H9 (cell line): ENCODE data around the gene ERGIC3. TPM values are rescaled to one million over a fixed set of nuclear protein-coding genes. Genes with fewer than 3 reads are reported as not detected.

ENCODE experiments used
- DNase-seq: peaks from one replicate; pipeline ENCODE4 v3.0.0-alpha.2; 2017
- H2AFZ ChIP-seq: one replicate; pipeline ENCODE4 v1.6.1; 2013; ENCODE audit warnings: mild to moderate bottlenecking, low read length, control low read depth, moderate library complexity
- H2AK5ac ChIP-seq: 2 replicates; pipeline ENCODE4 v1.6.1; 2013; ENCODE audit warnings: low read length, control low read depth, mixed read lengths; ENCODE audit not compliant: insufficient read length
- H2BK120ac ChIP-seq: one replicate; pipeline ENCODE4 v1.6.1; 2013; ENCODE audit warnings: low read depth, mild to moderate bottlenecking, low read length, control low read depth, inconsistent platforms; ENCODE audit not compliant: poor library complexity, severe bottlenecking
- H2BK12ac ChIP-seq: 2 replicates; pipeline ENCODE4 v1.6.1; 2013; ENCODE audit warnings: low read length, control low read depth, mixed read lengths, low read depth; ENCODE audit not compliant: insufficient read length
- H2BK15ac ChIP-seq: 2 replicates; pipeline ENCODE4 v1.6.1; 2013; ENCODE audit warnings: low read depth, low read length, control low read depth
- H2BK20ac ChIP-seq: one replicate; pipeline ENCODE4 v1.6.1; 2013; ENCODE audit warnings: low read depth, mild to moderate bottlenecking, low read length, control low read depth, inconsistent platforms; ENCODE audit not compliant: poor library complexity, severe bottlenecking
- H2BK5ac ChIP-seq: 2 replicates; pipeline ENCODE4 v1.6.1; 2013; ENCODE audit warnings: low read length, control low read depth, mixed read lengths; ENCODE audit not compliant: insufficient read length
- H3K14ac ChIP-seq: 2 replicates; pipeline ENCODE4 v1.6.1; 2013; ENCODE audit warnings: low read length, control low read depth; ENCODE audit not compliant: insufficient read depth
- H3K18ac ChIP-seq: 2 replicates; pipeline ENCODE4 v1.6.1; 2013; ENCODE audit warnings: low read depth, mild to moderate bottlenecking, mixed read lengths, low read length, control low read depth; ENCODE audit not compliant: insufficient read length
- H3K23ac ChIP-seq: 2 replicates; pipeline ENCODE4 v1.6.1; 2013; ENCODE audit warnings: low read length, control low read depth, mixed read lengths, low read depth; ENCODE audit not compliant: insufficient read length
- H3K23me2 ChIP-seq: 2 replicates; pipeline ENCODE4 v1.6.1; 2013; ENCODE audit warnings: low read depth, mild to moderate bottlenecking, mixed read lengths, low read length, control low read depth; ENCODE audit not compliant: insufficient read length, poor library complexity, severe bottlenecking
- H3K27ac ChIP-seq: 2 replicates; pipeline ENCODE4 v1.5.1; 2013; ENCODE audit warnings: low read length, control low read depth, mixed read lengths, low read depth; ENCODE audit not compliant: insufficient read length
- H3K27me3 ChIP-seq: 2 replicates; pipeline ENCODE4 v1.6.1; 2013; ENCODE audit warnings: low read length, control low read depth, inconsistent platforms; ENCODE audit not compliant: insufficient read depth
- H3K4ac ChIP-seq: 2 replicates; pipeline ENCODE4 v1.6.1; 2013; ENCODE audit warnings: low read depth, mild to moderate bottlenecking, control low read depth, inconsistent platforms, low read length, moderate library complexity
- H3K4me1 ChIP-seq: 2 replicates; pipeline ENCODE4 v1.6.1; 2013; ENCODE audit warnings: low read length, control low read depth, inconsistent platforms; ENCODE audit not compliant: insufficient read depth
- H3K4me2 ChIP-seq: 2 replicates; pipeline ENCODE4 v1.6.1; 2013; ENCODE audit warnings: low read length, control low read depth, mixed read lengths; ENCODE audit not compliant: insufficient read length, insufficient read depth
- H3K56ac ChIP-seq: 2 replicates; pipeline ENCODE4 v1.6.1; 2013; ENCODE audit warnings: low read depth, mild to moderate bottlenecking, mixed read lengths, low read length, control low read depth; ENCODE audit not compliant: insufficient read length
- H3K79me1 ChIP-seq: 2 replicates; pipeline ENCODE4 v1.6.1; 2013; ENCODE audit warnings: low read depth, mild to moderate bottlenecking, moderate library complexity, low read length, control low read depth, inconsistent platforms; ENCODE audit not compliant: insufficient read depth, poor library complexity, severe bottlenecking
- H3K79me2 ChIP-seq: 2 replicates; pipeline ENCODE4 v1.6.1; 2013; ENCODE audit warnings: low read length, control low read depth, inconsistent platforms; ENCODE audit not compliant: insufficient read depth
- H3K9ac ChIP-seq: 2 replicates; pipeline ENCODE4 v1.6.1; 2013; ENCODE audit warnings: low read length, control low read depth, mixed read lengths; ENCODE audit not compliant: insufficient read length; ENCODE audit errors: extremely low read depth
- H3K9me3 ChIP-seq: one replicate; pipeline ENCODE4 v1.6.1; 2013; ENCODE audit warnings: low read depth, low read length, inconsistent platforms; ENCODE audit not compliant: control insufficient read depth
- H3T11ph ChIP-seq: one replicate; pipeline ENCODE4 v1.6.1; 2013; ENCODE audit warnings: mild to moderate bottlenecking, low read length, control low read depth, inconsistent platforms
- H4K20me1 ChIP-seq: one replicate; pipeline ENCODE4 v1.6.1; 2013; ENCODE audit not compliant: control insufficient read depth, insufficient read length, insufficient read depth
- H4K5ac ChIP-seq: 2 replicates; pipeline ENCODE4 v1.6.1; 2013; ENCODE audit warnings: low read depth, mild to moderate bottlenecking, mixed read lengths, low read length, control low read depth; ENCODE audit not compliant: insufficient read length
- H4K8ac ChIP-seq: replicated peaks from 2 replicates; pipeline ENCODE4 v1.6.1; 2013; ENCODE audit warnings: low read length, control low read depth, mixed read lengths, low read depth; ENCODE audit not compliant: insufficient read length
- H4K91ac ChIP-seq: 2 replicates; pipeline ENCODE4 v1.6.1; 2013; ENCODE audit warnings: low read depth, mild to moderate bottlenecking, moderate library complexity, mixed read lengths, low read length, control low read depth; ENCODE audit not compliant: insufficient read length
- H3K27ac Mint-ChIP-seq, 3 experiments: 2 replicates in 2 of 3; 3 replicates in 1 of 3; pipeline ENCODE4 v1.8.0; 2020 to 2021; ENCODE audit warnings: mixed read lengths in 3 of 3, mild to moderate bottlenecking in 1 of 3, moderate library complexity in 1 of 3
- H3K27me3 Mint-ChIP-seq: 2 replicates; pipeline ENCODE4 v1.8.0; 2021; ENCODE audit warnings: low read depth, mild to moderate bottlenecking, moderate library complexity, mixed read lengths
- H3K36me3 Mint-ChIP-seq, 3 experiments: 2 replicates in 2 of 3; 3 replicates in 1 of 3; pipeline ENCODE4 v1.8.0; 2020 to 2021; ENCODE audit warnings: low read depth in 3 of 3, mixed read lengths in 3 of 3; ENCODE audit not compliant: insufficient read depth in 1 of 3
- H3K4me1 Mint-ChIP-seq, 2 experiments: 2 replicates each; pipeline ENCODE4 v1.8.0; 2020; ENCODE audit warnings: mixed read lengths in 2 of 2
- H3K4me3 Mint-ChIP-seq, 2 experiments: 2 replicates in 1 of 2; 3 replicates in 1 of 2; pipeline ENCODE4 v1.8.0; 2020 to 2021; ENCODE audit warnings: mild to moderate bottlenecking in 2 of 2, mixed read lengths in 2 of 2, moderate library complexity in 1 of 2
- H3K9me3 Mint-ChIP-seq, 2 experiments: 2 replicates in 1 of 2; 3 replicates in 1 of 2; pipeline ENCODE4 v1.8.0; 2020; ENCODE audit warnings: mild to moderate bottlenecking in 2 of 2, mixed read lengths in 2 of 2, moderate library complexity in 1 of 2
- CTCF ChIP-seq: fragments of 200-600 bp; sonication (generic); conservative IDR thresholded peaks from 3 replicates; pipeline ENCODE4 v1.8.0; 2021; ENCODE audit warnings: antibody characterized with exemption, mild to moderate bottlenecking
- WGBS: extraction: QIAGEN DNeasy Blood & Tissue Kit; methylation state at CpG from one replicate; pipeline ENCODE4 v1.1.7; 2013; ENCODE audit warnings: missing lambda C conversion rate, low lambda C conversion rate, mixed read lengths; ENCODE audit not compliant: insufficient read length; ENCODE audit errors: extremely low coverage; 5-methylcytosine and 5-hydroxymethylcytosine counted together
- total RNA-seq: library from RNA; stranded (reverse); gene quantifications from 2 replicates; pipeline ENCODE4 v1.2.1, GENCODE V29; 2021

ERGIC3 gene
- total RNA-seq, 1 experiment from 2014 or later = 188 TPM

- Histone ChIP-seq H3K14ac (no peak overlapping the region; the same call in 1 of the 2 replicates), H2BK12ac (no peak overlapping the region), H3K27me3 (no peaks in the 10 kb centered on the region), H2AK5ac (no peak overlapping the region), H4K91ac (no peak overlapping the region), H4K20me1 (no peaks in the 10 kb centered on the region), H3K79me1 (no peaks in the 10 kb centered on the region), H4K5ac (no peak overlapping the region), H3K4ac (no peak overlapping the region), H2BK120ac (no peak overlapping the region), H2BK5ac (no peak overlapping the region), H4K8ac (no peak overlapping the region), H3K4me1 (no peaks in the 10 kb centered on the region), H3K4me2 (no peak overlapping the region), H2BK20ac (no peak overlapping the region), H2AFZ (no peak overlapping the region), H3K9me3 (no peaks in the 10 kb centered on the region), H3K18ac (no peak overlapping the region), H3K79me2 (no peaks in the 10 kb centered on the region), H3K27ac (no peak overlapping the region), H3K23ac (no peak overlapping the region), H3K23me2 (no peaks in the 10 kb centered on the region), H3K56ac (no peak overlapping the region), H3T11ph (no peak overlapping the region), H2BK15ac (no peak overlapping the region), H3K9ac (no peak overlapping the region)
- H3K36me3 Mint-ChIP-seq = peaks cover 0 to 3% (median 0%) of the 10 kb centered on the region in 3 experiments; a peak in 2 of 7 replicates
- H3K4me1 Mint-ChIP-seq = no peaks in the 10 kb centered on the region
- WGBS = no CpG with 5 or more reads among the region's 18 CpGs
- H3K9me3 Mint-ChIP-seq = peaks cover 0 to 2% of the 10 kb centered on the region in 2 experiments; a peak in 2 of 5 replicates
- no peak overlapping the region for H3K4me3 Mint-ChIP-seq
- H3K27me3 Mint-ChIP-seq = peaks cover 1% of the 10 kb centered on the region; the same call in 1 of the 2 replicates
- no peak overlapping the region for H3K27ac Mint-ChIP-seq
- TF ChIP-seq CTCF = no peak
- DNase-seq = no peak
Observed at GRCh38 chr20:35583636-35584560, 42.0 kb downstream of the ERGIC3 start.
